Calu3 (cell line): ENCODE results near the gene SLC39A8. TPM values are rescaled to one million over a fixed set of nuclear protein-coding genes. Genes with fewer than 3 reads are reported as not detected.
A peak's percentile ranks its signal among the peaks of the same experiment; 100 is the strongest.

Experiments used
- BruUV-seq: library from RNA; stranded (reverse); fragments of 400-500 nt; replicated peaks from 2 replicates; lab custom pipeline; 2021; lab: Mats Ljungman, UMichigan
- CTCF ChIA-PET: fragments of 300-600 bp; sonication (Branson Sonifier 250); formaldehyde crosslinking; loops from one replicate; lab custom pipeline; 2022; ENCODE audit warnings: antibody characterized with exemption; lab: Charles Lee
- DNase-seq: peaks from one replicate; pipeline ENCODE4 v3.0.0; 2022
- H3K27ac Mint-ChIP-seq: one replicate; pipeline ENCODE4 v1.8.0; 2022; ENCODE audit warnings: mixed read lengths; ENCODE audit not compliant: unreplicated experiment
- H3K27me3 Mint-ChIP-seq: one replicate; pipeline ENCODE4 v1.8.0; 2022; ENCODE audit warnings: mixed read lengths; ENCODE audit not compliant: unreplicated experiment
- H3K36me3 Mint-ChIP-seq: one replicate; pipeline ENCODE4 v1.8.0; 2022; ENCODE audit warnings: mild to moderate bottlenecking, moderate library complexity, mixed read lengths; ENCODE audit not compliant: insufficient read depth, unreplicated experiment
- H3K4me1 Mint-ChIP-seq: one replicate; pipeline ENCODE4 v1.8.0; 2022; ENCODE audit warnings: mild to moderate bottlenecking, low read depth, mixed read lengths; ENCODE audit not compliant: unreplicated experiment
- H3K4me3 Mint-ChIP-seq: one replicate; pipeline ENCODE4 v1.8.0; 2022; ENCODE audit warnings: mild to moderate bottlenecking, low read depth, moderate library complexity, mixed read lengths; ENCODE audit not compliant: unreplicated experiment
- H3K9me3 Mint-ChIP-seq: one replicate; pipeline ENCODE4 v1.8.0; 2022; ENCODE audit warnings: low read depth, mixed read lengths; ENCODE audit not compliant: unreplicated experiment
- intact Hi-C: fragments of 100-400 bp; cut with micrococcal nuclease; formaldehyde crosslinking; loops from one replicate; pipeline ENCODE4 v1.10.0; 2022; ENCODE audit not compliant: unreplicated experiment
- total RNA-seq: library from RNA; stranded (reverse); gene quantifications from 2 replicates; pipeline ENCODE4 v1.2.3, GENCODE V29; 2022
- TF ChIP-seq, protein P1 (sequence below): fragments of 200-600 bp; IDR thresholded peaks from one replicate; pipeline ENCODE4 v1.8.0; 2022; ENCODE audit warnings: antibody characterized with exemption; ENCODE audit not compliant: unreplicated experiment

SLC39A8 gene
- total RNA-seq, 1 experiment from 2014 or later: 30.8 TPM

DNA sequence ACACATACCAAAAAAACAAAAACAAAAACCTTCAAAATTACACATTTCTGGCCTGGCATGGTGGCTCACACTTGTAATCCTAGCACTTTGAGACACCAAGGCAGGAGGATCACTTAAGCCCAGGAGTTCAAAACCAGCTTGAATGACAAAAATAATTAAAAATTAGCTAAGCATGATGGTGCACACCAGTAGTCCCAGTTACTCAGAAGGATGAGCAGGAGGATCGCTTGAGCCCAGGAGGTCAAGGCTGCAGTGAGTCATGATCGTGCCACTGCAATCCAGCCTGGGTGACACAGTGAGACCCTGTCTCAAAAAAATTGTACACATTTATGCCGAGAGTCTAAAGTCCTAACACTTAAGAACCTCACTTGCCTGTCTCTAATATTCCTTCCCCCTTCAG is 18.3 kb downstream of the SLC39A8 start:
- BruUV-seq: no TSS peak
- DNase-seq: no peak
- peaks cover 25% of the 10 kb centered on the region for H3K4me1 Mint-ChIP-seq
- CTCF ChIA-PET: no interaction called here
- no peaks in the 10 kb centered on the region for H3K27me3 Mint-ChIP-seq
- H3K4me3 Mint-ChIP-seq: peak overlapping the region; percentile 5
- TF ChIP-seq, protein P1, sequence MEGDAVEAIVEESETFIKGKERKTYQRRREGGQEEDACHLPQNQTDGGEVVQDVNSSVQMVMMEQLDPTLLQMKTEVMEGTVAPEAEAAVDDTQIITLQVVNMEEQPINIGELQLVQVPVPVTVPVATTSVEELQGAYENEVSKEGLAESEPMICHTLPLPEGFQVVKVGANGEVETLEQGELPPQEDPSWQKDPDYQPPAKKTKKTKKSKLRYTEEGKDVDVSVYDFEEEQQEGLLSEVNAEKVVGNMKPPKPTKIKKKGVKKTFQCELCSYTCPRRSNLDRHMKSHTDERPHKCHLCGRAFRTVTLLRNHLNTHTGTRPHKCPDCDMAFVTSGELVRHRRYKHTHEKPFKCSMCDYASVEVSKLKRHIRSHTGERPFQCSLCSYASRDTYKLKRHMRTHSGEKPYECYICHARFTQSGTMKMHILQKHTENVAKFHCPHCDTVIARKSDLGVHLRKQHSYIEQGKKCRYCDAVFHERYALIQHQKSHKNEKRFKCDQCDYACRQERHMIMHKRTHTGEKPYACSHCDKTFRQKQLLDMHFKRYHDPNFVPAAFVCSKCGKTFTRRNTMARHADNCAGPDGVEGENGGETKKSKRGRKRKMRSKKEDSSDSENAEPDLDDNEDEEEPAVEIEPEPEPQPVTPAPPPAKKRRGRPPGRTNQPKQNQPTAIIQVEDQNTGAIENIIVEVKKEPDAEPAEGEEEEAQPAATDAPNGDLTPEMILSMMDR: no peak
- peak overlapping the region; percentile 20 for H3K27ac Mint-ChIP-seq
- intact Hi-C loops: no loop called here
- no peaks in the 10 kb centered on the region for H3K36me3 Mint-ChIP-seq
- H3K9me3 Mint-ChIP-seq: no peaks in the 10 kb centered on the region

DNA sequence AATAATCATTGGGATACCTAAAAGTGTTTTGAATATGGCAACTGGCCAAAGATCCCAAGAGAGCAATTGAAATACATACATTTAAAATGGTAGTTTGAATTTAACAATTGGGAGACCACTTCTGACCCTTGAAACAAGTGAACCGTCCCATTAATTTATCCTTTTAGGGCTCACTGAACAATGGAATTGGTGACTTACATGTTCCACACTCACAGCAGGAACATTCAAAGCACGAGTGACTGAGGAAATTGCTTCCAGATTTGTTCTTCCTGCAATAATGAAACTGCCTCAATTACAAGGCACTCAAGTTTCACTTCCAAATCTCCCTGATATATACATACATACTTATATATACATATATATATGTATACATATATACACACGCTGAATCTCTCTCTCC is 20.6 kb downstream of the SLC39A8 start:
- Mint-ChIP-seq H3K4me1 (peaks cover 35% of the 10 kb centered on the region), H3K9me3 (no peaks in the 10 kb centered on the region), H3K27me3 (no peaks in the 10 kb centered on the region), H3K4me3 (no peak overlapping the region), H3K36me3 (no peaks in the 10 kb centered on the region), H3K27ac (no peak overlapping the region)
- no peak for DNase-seq
- no TSS peak for BruUV-seq
- intact Hi-C loops: no loop called here
- TF ChIP-seq, protein P1: no peak
- CTCF ChIA-PET: no interaction called here

DNA sequence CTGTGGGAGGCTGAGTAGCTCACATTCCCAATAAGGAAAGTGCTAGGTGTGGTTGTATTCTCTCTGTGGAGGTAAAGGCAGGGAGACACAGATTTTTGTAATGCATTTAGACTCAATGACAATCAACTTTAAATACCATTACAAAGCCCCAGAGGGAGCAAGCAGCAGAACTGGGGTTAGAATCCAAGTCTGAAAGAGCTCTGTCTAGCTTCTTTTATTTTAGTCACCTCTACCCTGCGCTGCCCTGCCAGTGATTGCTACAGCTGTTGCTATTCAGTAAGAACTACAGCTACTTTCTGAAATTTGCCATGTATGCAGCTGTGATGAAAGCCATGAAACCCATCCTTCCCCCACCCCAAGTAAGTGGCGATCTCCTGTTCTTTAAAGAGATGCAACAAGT is 22.5 kb downstream of the SLC39A8 start:
- intact Hi-C loops: no loop called here
- no TSS peak for BruUV-seq
- CTCF ChIA-PET: no interaction called here
- no peaks in the 10 kb centered on the region for H3K27me3 Mint-ChIP-seq
- no peak for DNase-seq
- no peak overlapping the region for H3K4me3 Mint-ChIP-seq
- TF ChIP-seq, protein P1: no peak
- peaks cover 46% of the 10 kb centered on the region for H3K4me1 Mint-ChIP-seq
- H3K9me3 Mint-ChIP-seq: no peaks in the 10 kb centered on the region
- H3K36me3 Mint-ChIP-seq: no peaks in the 10 kb centered on the region
- no peak overlapping the region for H3K27ac Mint-ChIP-seq

DNA sequence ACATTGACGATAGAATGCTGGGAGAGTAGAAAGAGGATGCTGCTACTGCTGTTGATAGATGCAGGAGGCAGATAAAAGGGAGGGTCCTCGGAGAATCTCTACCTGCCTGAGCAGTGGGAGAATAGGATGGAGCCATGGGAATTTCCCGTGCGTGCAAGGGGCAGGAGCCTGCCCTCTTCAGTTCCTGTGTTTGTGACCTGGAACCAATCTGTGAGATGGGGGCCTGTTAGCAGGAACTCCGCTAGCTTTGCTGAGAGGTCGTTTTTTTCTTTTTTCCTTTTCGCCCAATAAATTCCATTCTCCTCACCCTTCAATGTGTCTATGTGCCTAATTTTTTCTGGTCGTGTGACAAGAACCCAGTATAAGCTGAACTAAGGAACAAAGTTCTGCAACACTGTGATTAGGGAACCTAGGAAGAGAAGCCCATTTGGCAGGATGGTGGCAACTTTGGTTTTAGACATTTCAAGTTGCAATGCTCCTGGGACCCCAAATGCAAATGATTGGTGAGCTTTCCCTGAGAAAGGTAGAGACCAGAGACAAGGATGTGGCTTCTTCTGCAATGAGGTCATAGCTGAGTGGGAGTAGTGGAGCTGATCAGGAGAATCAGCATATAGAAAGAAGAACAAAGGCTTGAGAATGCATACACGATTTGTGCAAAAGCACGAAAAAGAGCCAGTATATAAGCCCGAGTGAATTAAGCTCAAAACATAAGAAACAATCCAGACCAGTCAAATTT is 23.9 kb downstream of the SLC39A8 start:
- no peak for DNase-seq
- Mint-ChIP-seq H3K4me3 (no peak overlapping the region), H3K27me3 (no peaks in the 10 kb centered on the region), H3K36me3 (no peaks in the 10 kb centered on the region), H3K4me1 (peaks cover 36% of the 10 kb centered on the region), H3K27ac (no peak overlapping the region), H3K9me3 (no peaks in the 10 kb centered on the region)
- intact Hi-C loops: no loop called here
- BruUV-seq: no TSS peak
- TF ChIP-seq, protein P1: no peak
- CTCF ChIA-PET: no interaction called here
